PC-9 (cell line): ENCODE data around the gene E2F3. TPM values are rescaled to one million over a fixed set of nuclear protein-coding genes. Genes with fewer than 3 reads are reported as not detected.
"Not testable (repeated sequence)": the region's sequence is repeated elsewhere in the genome, so short reads cannot be mapped to it uniquely, and the experiment has no call there.

Experiments used
- BruUV-seq: library from RNA; stranded (reverse); fragments of 400-500 nt; replicated peaks from 2 replicates; lab custom pipeline; 2021; lab: Mats Ljungman, UMichigan
- CTCF ChIA-PET: fragments of 300-600 bp; sonication (Branson Sonifier 250); formaldehyde crosslinking; loops from one replicate; lab custom pipeline; 2022; ENCODE audit warnings: antibody characterized with exemption; lab: Charles Lee
- POLR2A ChIA-PET: fragments of 300-600 bp; sonication (Branson Sonifier 250); formaldehyde crosslinking; loops from one replicate; lab custom pipeline; 2022; ENCODE audit warnings: antibody characterized with exemption; ENCODE audit not compliant: unreplicated experiment; lab: Charles Lee
- DNase-seq, 2 experiments: peaks; one replicate each; pipeline versions ENCODE4 v3.0.0 to v3.0.0-alpha.2; 2015 to 2022; ENCODE audit warnings: mixed read lengths in 1 of 2
- H2AFZ ChIP-seq: fragments of 200-600 bp; sonication (generic); 2 replicates; pipeline ENCODE4 v1.8.1; 2017; ENCODE audit warnings: antibody characterized with exemption
- H3F3A ChIP-seq: fragments of 200-600 bp; sonication (generic); 2 replicates; pipeline ENCODE4 v1.8.1; 2017; ENCODE audit warnings: antibody characterized with exemption, mild to moderate bottlenecking, low read depth; ENCODE audit not compliant: insufficient read depth
- H3K27ac ChIP-seq: fragments of 200-600 bp; sonication (generic); 2 replicates; pipeline ENCODE4 v1.6.1; 2016; ENCODE audit warnings: mixed run types
- H3K27me3 ChIP-seq: fragments of 200-600 bp; sonication (generic); 2 replicates; pipeline ENCODE4 v1.6.1; 2016; ENCODE audit warnings: low read depth, mixed run types; ENCODE audit not compliant: insufficient read depth
- H3K36me3 ChIP-seq: fragments of 200-600 bp; sonication (generic); 2 replicates; pipeline ENCODE4 v1.6.1; 2016; ENCODE audit warnings: low read depth, mixed run types
- H3K4me1 ChIP-seq: fragments of 200-600 bp; sonication (generic); replicated peaks from 2 replicates; pipeline ENCODE4 v1.6.1; 2016; ENCODE audit warnings: mixed run types; ENCODE audit not compliant: insufficient read depth
- H3K4me2 ChIP-seq: fragments of 200-600 bp; sonication (generic); 2 replicates; pipeline ENCODE4 v1.6.1; 2017; ENCODE audit warnings: mixed run types
- H3K4me3 ChIP-seq: fragments of 200-600 bp; sonication (generic); 2 replicates; pipeline ENCODE4 v1.6.1; 2016; ENCODE audit warnings: mixed run types
- H3K79me2 ChIP-seq: fragments of 200-600 bp; sonication (generic); 2 replicates; pipeline ENCODE4 v1.6.1; 2017; ENCODE audit warnings: low read depth, mixed run types
- H3K9me2 ChIP-seq: fragments of 200-600 bp; sonication (generic); 2 replicates; pipeline ENCODE4 v1.8.1; 2017; ENCODE audit warnings: mild to moderate bottlenecking; ENCODE audit not compliant: insufficient read depth
- H3K9me3 ChIP-seq: fragments of 200-600 bp; sonication (generic); 2 replicates; pipeline ENCODE4 v1.8.1; 2016; ENCODE audit warnings: low read depth; ENCODE audit not compliant: insufficient read depth
- H4K20me1 ChIP-seq: fragments of 200-600 bp; sonication (generic); 2 replicates; pipeline ENCODE4 v1.8.1; 2017; ENCODE audit not compliant: insufficient read depth
- CTCF ChIP-seq: fragments of 200-600 bp; sonication (generic); conservative IDR thresholded peaks from 2 replicates; pipeline ENCODE4 v1.6.1; 2017; ENCODE audit warnings: mixed run types, antibody characterized with exemption, mild to moderate bottlenecking, moderate library complexity
- EZH2 ChIP-seq: fragments of 200-600 bp; sonication (generic); IDR thresholded peaks from 2 replicates; pipeline ENCODE4 v1.8.0; 2017; ENCODE audit warnings: antibody characterized with exemption, low read depth
- intact Hi-C: fragments of 100-400 bp; cut with micrococcal nuclease; formaldehyde crosslinking; loops from one replicate; pipeline ENCODE4 v1.10.0; 2022; ENCODE audit not compliant: unreplicated experiment
- total RNA-seq: library from RNA; stranded (reverse); gene quantifications from 2 replicates; pipeline ENCODE4 v1.2.3, GENCODE V29; 2021

The E2F3 gene
- total RNA-seq, 1 experiment from 2014 or later: 20.0 TPM

- intact Hi-C loops: no loop called here
- Histone ChIP-seq H3K36me3 (no peaks in the 10 kb centered on the region), H3K27ac (no peak overlapping the region), H3K27me3 (no peaks in the 10 kb centered on the region), H3K9me2 (no peaks in the 10 kb centered on the region), H3K4me3 (no peak overlapping the region), H3K79me2 (no peaks in the 10 kb centered on the region), H3K9me3 (no peaks in the 10 kb centered on the region), H3K4me2 (no peak overlapping the region), H2AFZ (no peak overlapping the region), H3K4me1 (no peaks in the 10 kb centered on the region), H4K20me1 (no peaks in the 10 kb centered on the region), H3F3A (no peaks in the 10 kb centered on the region)
- POLR2A ChIA-PET: no interaction called here
- DNase-seq: no peak
- CTCF ChIA-PET: no interaction called here
- BruUV-seq: no TSS peak
- TF ChIP-seq CTCF: no peak
- TF ChIP-seq EZH2: no peak
Observed at GRCh38 chr6:20498041-20498385, 96.3 kb downstream of the E2F3 start.

GRCh38 chr6:20509212-20509611, 107.5 kb downstream of the E2F3 start:
- Histone ChIP-seq H3F3A (no peaks in the 10 kb centered on the region), H3K9me3 (no peaks in the 10 kb centered on the region), H3K4me3 (no peak overlapping the region), H3K27ac (no peak overlapping the region), H3K4me1 (no peaks in the 10 kb centered on the region), H3K36me3 (no peaks in the 10 kb centered on the region), H4K20me1 (no peaks in the 10 kb centered on the region), H3K4me2 (no peak overlapping the region), H3K27me3 (no peaks in the 10 kb centered on the region), H3K79me2 (no peaks in the 10 kb centered on the region), H2AFZ (no peak overlapping the region), H3K9me2 (no peaks in the 10 kb centered on the region)
- CTCF ChIA-PET: no interaction called here
- POLR2A ChIA-PET: no interaction called here
- no peak for TF ChIP-seq CTCF
- no peak for TF ChIP-seq EZH2
- BruUV-seq: no TSS peak
- DNase-seq: no peak
- intact Hi-C loops: no loop called here

GRCh38 chr6:20511852-20512251, 110.2 kb downstream of the E2F3 start:
- no peak for TF ChIP-seq EZH2
- TF ChIP-seq CTCF: no peak
- H2AFZ ChIP-seq: no peak overlapping the region
- no peaks in the 10 kb centered on the region for H3K9me2 ChIP-seq
- H3K9me3 ChIP-seq: no peaks in the 10 kb centered on the region
- CTCF ChIA-PET: no interaction called here
- H3K4me2 ChIP-seq: no peak overlapping the region
- peaks cover 4% of the 10 kb centered on the region; the same call in 1 of the 2 replicates for H3F3A ChIP-seq
- H3K4me1 ChIP-seq: peaks cover 17% of the 10 kb centered on the region
- H3K27me3 ChIP-seq: no peaks in the 10 kb centered on the region
- no TSS peak for BruUV-seq
- no peaks in the 10 kb centered on the region for H3K36me3 ChIP-seq
- H4K20me1 ChIP-seq: no peaks in the 10 kb centered on the region
- intact Hi-C loops: no loop called here
- H3K4me3 ChIP-seq: no peak overlapping the region
- H3K79me2 ChIP-seq: no peaks in the 10 kb centered on the region
- no peak for DNase-seq
- H3K27ac ChIP-seq: no peak overlapping the region
- POLR2A ChIA-PET: no interaction called here

- POLR2A ChIA-PET, H3K9me3 ChIP-seq, H3K79me2 ChIP-seq, H3K27ac ChIP-seq, H3K36me3 ChIP-seq, H3K9me2 ChIP-seq, H4K20me1 ChIP-seq, BruUV-seq, H3K4me2 ChIP-seq, DNase-seq, H3F3A ChIP-seq, H3K27me3 ChIP-seq, H2AFZ ChIP-seq, H3K4me3 ChIP-seq, CTCF ChIA-PET, H3K4me1 ChIP-seq: not testable (repeated sequence)
- intact Hi-C loops: loop anchor here (5.0 kb wide), 2 partner anchors 313 to 1928 kb away; partner anchors contain the start of gene MBOAT1
Observed at GRCh38 chr6:20525208-20525607, 123.5 kb downstream of the E2F3 start.
